NCI-H345 treated with DMSO at 0.1 percent for 48 hours (cell line): ENCODE measurements around the gene KANTR.

Source experiments
- DNase-seq: peaks from one replicate; lab custom pipeline; 2025; ENCODE audit not compliant: unreplicated experiment; lab: John Stamatoyannopoulos, UW

Gene KANTR

DNA sequence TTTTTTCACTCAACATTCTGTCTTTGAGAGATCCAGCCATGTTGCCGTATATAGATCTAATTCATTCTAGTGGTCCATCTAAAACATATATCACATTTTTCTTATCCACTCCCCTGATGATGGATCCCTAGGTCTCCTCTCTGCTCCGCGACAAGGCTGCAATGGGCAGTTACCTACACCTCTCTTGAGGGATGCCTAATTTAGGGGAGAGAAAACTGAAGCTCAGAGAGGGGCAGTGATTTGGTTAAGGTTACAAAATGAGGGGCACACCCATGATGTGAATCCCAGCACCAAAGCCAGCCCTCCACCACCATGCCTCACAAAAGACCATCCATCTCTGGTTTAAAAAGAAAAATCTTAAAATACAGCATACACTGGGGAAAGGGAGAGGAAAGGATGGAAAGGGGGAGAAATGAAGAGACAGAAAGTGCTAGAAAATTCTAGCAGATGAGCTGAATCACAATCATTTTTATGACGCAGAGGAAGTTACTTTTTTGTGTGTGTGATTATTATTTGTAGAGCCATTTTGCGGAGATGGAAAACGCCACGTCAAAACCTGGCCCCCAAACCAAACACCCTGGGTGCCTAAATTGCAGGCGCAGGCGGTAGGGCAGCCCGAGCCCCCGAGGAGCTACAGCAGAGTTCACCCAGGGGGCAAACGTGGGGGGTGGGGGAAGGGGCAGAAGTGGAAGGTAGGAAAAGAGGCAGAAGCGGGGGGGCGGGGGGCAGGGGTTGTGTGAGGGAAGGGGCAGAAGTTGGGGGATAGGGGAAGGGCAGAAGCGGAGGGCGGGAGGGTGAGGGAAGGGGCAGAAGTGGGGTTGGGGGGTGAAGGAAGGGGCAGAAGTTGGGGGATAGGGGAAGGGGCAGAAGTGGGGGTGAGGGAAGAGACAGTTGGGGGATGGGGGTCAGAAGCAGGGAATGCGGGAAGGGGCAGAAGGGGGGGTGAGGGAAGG lies 13.0 kb upstream of the KANTR start:
- DNase-seq: no peak

GRCh38 chrX:53081925-53082772 lies 11.8 kb upstream of the KANTR start, which contains the start of gene TSPYL2:
Gene TSPYL2, plus strand, starts transcription at chrX:53082367. Its CDS starts 132 bp downstream, at chrX:53082499.
- peak; percentile 89 for DNase-seq

- no peak for DNase-seq
Observed at GRCh38 chrX:53082773-53083616, 10.9 kb upstream of the KANTR start.

DNA sequence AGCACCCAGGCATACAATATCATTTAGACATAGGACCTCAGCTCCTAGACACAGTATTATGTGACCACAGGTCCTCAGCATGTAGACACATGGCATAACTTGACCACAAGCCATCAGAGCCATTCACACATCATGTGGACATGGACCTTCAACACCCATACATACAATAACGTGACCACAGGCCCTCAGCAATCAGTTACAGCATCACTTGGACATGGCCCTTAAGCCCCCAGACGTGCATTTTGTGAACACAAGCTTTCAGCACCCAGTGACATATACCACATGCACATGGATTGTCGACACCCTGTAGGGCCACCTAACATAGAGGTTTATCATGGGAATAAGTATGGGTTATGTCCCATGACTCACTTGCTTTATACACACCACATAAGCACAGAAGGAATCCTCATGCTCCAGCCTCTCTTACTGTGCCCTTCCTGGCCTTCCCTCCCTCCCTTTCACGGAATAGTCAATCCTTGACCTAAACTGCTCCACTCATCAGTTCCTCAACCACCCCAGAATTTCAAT lies 9.8 kb upstream of the KANTR start:
- DNase-seq: no peak

DNA sequence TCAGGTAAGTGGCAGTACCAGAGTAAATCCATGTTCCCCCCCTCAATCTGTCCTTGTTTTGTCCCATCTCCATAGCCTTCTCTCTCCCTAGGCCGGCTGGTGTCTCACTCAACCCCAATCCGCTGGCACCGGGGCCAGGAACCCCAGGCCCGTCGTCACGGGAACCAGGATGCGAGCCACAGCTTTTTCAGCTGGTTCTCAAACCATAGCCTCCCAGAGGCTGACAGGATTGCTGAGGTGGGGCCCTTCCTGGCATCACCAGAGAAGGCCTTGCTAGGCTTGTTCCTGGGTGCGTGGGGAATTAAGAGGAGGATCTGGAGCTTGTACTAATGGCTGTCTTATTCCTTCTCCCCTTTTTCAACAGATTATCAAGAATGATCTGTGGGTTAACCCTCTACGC lies 9.1 kb upstream of the KANTR start:
- no peak for DNase-seq

- no peak for DNase-seq
Observed at GRCh38 chrX:53085661-53086229, 8.2 kb upstream of the KANTR start.

GRCh38 chrX:53086464-53086863 lies 7.5 kb upstream of the KANTR start:
- no peak for DNase-seq

- no peak for DNase-seq
Observed at GRCh38 chrX:53087388-53087831, 6.5 kb upstream of the KANTR start.

GRCh38 chrX:53088136-53088974 lies 5.6 kb upstream of the KANTR start:
- DNase-seq: no peak

DNA sequence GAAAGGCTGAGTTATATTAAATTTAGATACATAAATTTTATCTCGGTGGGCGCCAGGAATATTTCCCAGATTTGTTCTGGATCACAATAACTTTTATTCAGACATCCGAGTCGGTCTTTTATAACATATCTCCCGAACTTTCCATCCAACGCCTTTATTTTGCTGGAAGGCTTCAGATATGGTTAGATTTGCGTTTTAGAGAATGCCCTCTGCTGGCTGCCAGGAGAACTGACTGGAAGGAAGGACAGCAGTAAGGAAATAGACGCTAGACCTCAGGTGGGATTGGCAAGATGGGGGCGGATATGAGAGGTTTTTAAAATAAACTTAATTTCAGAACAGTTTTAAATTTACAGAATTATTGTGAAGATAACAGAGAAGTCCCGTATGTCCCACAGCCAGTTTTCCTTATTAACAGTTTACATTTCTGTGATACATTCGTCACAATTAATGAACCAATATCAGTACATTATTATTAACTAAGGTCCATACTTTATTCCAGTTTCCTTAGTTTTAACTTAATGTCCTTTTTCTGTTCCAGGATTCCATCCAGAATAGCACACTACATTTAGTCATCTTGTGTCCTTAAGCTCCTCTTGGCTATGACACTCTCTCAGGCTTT lies 4.6 kb upstream of the KANTR start:
- peak; percentile 18 for DNase-seq

DNA sequence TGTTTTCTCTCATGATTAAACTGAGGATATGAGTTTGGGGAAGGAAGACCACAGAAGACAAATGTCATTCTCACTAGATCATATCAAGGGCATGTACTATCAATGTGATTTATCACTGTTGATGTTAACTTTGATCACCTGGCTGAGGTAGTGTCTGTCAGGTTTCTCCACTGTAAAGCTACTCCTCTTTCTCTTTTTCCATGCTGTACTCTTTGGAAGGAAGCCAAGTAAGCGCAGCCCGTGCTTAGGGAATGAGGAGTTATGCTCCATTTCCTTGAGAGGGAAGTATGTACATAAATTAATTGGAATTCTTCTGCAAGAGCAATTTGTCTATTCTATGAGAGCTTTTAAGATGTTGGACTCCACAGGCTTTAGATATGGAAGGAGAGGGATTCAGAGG lies 4.0 kb upstream of the KANTR start:
- no peak for DNase-seq

DNA sequence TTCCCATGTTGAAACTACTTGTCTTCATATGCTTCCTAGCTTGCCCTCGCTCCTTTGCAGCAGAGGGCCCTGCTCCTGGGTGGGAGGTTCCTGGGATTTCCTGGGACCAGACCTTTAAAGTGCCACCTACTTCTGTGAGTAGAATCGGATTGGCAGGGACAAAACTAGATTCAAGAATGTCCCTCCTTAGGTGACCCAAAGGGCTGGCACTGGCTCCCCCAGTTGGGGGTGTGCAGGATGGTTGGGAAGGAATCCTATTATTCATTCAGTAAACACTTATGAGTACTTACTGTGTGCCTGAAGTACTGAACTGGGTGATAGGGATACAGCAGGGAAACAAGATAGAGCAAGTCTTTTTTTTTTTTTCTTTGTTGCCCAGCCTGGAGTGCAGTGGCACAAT lies 2.6 kb upstream of the KANTR start:
- no peak for DNase-seq

- peak; percentile 20 for DNase-seq
Observed at GRCh38 chrX:53093177-53093655, 726 bp upstream of the KANTR start.

- no peak for DNase-seq
Observed at GRCh38 chrX:53094582-53094905, 602 bp downstream of the KANTR start.

DNA sequence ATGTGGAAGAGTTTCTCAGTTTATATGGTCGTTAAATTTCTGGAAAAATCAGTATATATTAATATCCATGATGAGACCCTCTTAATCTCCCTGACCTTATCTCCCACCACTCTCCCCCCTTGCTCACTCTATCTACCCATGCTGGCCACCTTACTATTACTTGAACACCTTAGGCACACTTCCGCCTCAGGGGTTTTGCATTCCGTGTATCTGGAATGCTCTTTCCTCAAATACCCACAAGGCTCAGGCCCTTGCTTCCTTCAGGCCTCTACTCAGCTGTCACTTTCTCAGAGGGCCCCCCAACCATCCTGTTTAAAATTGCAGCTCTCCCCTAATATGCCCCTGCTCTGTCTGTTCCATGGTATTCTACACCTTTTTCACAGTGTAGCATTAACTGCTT lies 1.9 kb downstream of the KANTR start:
- no peak for DNase-seq

GRCh38 chrX:53114864-53115549 lies 21.1 kb downstream of the KANTR start:
- DNase-seq: no peak

- DNase-seq: no peak
Observed at GRCh38 chrX:53115550-53115874, 21.6 kb downstream of the KANTR start.

GRCh38 chrX:53116101-53116500 lies 22.2 kb downstream of the KANTR start:
- DNase-seq: no peak

- DNase-seq: no peak
Observed at GRCh38 chrX:53122013-53122412, 28.1 kb downstream of the KANTR start.
